GM19023 (cell line): ENCODE results near the gene ANKRD11.
"Not testable (repeated sequence)": the region's sequence is repeated elsewhere in the genome, so short reads cannot be mapped to it uniquely, and the experiment has no call there.

ENCODE experiments used
- ATAC-seq: cut with Tn5 transposase; IDR thresholded peaks from one replicate; pipeline ENCODE4 v1.9.1; 2021; ENCODE audit warnings: mild to moderate bottlenecking, moderate library complexity; ENCODE audit not compliant: unreplicated experiment

The ANKRD11 gene

DNA sequence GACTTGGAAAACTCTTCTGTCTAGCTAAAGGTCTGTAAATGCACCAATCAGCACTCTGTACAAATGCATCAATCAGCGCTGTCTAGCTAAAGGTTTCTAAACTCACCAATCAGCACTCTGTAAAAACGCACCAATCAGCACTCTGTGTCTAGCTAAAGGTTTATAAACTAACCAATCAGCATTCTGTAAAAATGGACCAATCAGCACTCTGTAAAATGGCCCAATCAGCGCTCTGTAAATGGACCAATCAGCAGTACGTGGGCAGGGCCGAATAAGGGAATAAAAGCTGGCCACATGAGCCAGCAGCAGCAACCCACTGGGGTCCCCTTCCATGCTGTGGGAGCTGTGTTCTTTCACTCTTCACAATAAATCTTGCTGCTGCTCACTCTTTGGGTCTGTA, 55.3 kb downstream of the ANKRD11 start:
- not testable (repeated sequence) for ATAC-seq

DNA sequence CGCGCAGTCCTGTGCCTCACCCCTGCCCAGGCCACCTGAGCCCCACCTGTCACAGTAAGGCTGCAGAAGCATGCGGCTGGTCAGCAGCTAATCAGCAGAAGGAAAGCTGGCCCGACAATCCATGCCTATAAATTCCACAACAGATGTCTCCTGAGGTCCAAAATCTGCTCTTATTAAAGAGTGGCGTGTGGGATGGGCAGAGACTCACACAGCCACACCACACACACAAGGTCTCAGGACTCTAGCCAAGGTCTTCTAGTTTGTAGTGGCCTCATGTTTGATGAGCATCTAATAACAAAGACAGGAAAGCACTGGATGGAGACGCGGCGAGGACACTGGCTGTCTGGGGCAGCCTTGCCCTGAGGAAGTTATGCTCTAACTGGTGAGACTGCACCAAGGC, 55.9 kb downstream of the ANKRD11 start:
- ATAC-seq: no peak

DNA sequence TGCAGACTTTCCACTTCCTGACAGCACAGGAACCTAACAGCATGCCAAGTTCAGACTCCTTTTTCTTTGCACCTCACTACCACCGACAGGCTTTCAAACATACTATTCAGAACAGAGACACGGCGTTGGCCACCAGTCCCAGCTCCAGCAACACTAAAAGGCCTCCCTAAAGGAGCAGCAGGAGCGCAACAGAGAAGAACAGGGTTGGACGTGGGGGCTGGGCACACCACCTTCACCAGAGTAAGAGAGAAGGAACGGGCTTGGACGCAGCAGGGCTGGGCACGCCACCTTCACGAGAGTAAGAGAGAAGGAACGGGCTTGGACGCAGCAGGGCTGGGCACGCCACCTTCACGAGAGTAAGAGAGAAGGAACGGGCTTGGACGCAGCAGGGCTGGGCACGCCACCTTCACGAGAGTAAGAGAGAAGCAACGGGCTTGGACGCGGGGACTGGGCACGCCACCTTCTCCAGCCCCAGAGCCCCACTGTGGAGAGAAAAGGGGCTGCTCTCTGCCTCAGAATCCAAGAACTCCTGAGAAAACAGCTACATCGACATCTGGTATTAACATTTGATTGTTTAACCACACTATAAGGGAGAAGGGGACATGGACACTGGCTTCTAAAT, 56.9 kb downstream of the ANKRD11 start:
- not testable (repeated sequence) for ATAC-seq

DNA sequence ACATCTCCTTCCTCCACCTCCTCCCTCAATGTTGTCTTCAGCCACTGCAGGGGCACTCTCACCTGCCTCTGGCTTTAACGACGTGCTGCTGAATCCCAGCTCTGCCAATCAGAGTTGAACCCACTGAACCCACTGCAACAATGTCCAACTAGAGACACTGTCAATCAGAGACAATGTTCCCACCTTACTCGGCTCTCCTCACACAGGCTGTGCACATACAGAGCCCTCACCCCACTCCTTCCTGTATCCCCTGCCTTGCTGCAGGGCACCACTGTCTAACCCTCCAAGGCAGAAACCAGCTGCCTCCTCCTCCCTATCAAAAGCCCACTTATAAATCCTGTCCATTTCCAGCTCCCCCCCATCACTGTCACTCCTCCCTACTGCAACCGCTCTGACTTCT, 58.7 kb downstream of the ANKRD11 start:
- ATAC-seq: no peak

DNA sequence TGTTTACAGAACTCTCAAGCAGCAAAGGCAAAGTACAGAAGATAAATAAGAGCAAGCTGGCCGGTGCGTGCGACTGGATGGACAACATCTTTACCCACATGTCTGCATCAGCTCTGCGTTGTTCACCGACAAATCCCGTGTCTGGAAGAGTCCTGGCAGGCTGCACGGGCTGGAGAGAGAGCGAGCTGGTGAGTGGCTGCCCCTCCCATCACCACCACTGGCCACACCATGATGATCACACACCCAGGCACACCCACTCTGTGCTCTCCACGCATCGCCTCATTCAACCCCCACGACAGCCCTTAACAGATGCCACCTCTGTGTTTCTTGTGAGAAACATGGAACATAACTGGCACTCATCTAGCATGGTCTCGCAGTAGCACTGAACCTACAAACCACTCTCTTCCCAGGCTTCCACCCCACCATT, 59.2 kb downstream of the ANKRD11 start:
- no peak for ATAC-seq

DNA sequence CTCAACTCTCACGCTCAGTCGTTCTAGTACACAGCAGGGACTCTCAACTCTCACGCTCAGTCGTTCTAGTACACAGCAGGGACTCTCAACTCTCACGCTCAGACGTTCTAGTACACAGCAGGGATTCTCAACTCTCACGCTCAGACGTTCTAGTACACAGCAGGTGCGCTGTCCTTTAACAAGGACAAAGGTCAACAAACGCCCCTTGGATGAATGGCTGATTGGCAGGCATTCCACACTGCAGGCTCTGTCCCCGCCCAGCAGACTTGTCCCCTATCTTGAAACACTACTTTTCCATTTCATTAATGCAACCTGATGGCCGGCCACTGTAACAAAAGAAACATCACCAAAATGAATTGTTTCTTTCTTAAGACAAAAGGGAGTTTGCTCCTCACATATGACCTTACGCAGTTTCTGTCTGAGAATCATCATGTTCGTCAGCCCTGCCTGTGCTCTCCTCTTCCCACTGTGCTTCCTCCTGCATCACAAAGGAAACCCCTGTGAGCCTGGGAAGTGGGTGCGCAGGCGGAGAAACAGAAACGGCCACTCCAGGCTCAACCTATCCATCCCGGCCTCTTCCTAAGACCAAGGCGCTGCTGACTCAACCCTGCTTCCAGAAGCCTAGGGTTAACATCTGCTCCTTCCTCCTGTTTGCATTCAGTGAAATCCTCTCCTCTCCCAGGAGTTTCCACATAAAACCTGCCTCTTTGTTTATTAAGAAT, 59.8 kb downstream of the ANKRD11 start:
- ATAC-seq: no peak

DNA sequence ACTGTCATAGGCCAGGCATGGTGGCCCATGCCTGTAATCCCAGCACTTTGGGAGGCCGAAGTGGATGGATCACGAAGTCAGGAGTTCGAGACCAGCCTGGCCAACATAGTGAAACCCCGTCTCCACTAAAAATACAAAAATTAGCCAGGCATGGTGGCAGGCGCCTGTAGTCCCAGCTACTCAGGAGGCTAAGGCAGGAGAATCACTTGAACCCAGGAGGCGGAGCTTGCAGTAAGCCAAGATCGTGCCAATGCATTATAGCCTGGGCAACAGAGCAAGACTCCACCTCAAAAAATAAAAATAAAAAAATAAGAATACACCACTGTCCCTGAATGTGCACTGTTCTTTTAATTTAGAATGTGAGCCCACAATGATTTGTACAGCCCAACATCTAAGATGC, 61.8 kb downstream of the ANKRD11 start:
- not testable (repeated sequence) for ATAC-seq

DNA sequence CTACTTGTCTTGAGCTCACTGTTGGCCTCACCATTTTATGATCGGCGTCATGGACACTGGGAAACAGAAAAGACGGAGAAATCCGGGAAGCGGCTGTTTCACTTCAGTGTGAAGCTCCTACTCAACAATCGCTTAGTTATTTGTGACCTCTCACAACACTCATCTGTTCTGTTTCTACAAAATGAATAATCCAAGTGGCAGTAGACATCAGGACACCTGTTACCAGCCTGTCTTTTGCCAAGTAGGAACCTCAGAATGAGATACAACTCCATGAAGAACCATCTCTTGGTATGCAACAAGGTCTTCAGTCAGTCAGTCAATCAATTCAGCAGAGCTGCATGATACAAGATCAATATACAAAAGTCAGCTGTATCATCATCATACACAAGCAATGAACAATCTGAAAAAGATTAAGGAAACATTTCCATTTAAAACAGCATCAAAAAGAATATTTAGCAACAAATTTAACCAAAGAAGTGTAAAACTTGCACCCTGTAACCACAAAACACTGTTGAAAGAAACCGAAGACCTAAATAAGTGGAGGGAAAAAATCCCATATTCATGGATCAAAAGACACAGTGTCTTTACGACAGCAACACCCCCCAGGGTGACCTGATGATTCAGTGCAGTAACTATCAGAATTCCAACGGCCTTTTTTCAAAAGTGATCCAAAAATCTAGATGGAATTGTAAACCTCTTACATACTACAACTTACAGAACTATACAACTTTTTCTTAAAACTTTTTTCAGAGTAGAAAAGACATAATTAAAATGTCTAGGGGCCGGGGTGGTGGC, 63.4 kb downstream of the ANKRD11 start:
- ATAC-seq: no peak

DNA sequence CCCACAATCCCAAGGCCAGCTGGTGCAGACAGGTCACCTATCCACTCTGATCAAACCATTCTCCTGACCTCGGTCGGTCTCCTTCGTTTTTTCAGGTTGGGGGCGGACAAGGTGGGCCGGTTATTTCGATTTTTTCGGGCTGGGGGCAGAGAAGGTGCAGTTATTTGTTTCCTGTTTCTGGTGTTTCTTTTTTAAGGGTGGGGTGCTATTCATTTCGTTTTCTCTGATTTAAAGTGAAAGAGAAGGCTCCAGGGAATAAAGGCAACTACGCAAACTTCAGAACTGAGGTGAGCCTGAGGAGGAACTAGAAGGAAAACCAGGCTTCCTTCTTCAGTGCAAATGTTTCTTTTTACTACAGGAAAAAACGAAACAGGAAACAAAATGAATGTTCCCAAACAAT, 64.8 kb downstream of the ANKRD11 start:
- no peak for ATAC-seq

DNA sequence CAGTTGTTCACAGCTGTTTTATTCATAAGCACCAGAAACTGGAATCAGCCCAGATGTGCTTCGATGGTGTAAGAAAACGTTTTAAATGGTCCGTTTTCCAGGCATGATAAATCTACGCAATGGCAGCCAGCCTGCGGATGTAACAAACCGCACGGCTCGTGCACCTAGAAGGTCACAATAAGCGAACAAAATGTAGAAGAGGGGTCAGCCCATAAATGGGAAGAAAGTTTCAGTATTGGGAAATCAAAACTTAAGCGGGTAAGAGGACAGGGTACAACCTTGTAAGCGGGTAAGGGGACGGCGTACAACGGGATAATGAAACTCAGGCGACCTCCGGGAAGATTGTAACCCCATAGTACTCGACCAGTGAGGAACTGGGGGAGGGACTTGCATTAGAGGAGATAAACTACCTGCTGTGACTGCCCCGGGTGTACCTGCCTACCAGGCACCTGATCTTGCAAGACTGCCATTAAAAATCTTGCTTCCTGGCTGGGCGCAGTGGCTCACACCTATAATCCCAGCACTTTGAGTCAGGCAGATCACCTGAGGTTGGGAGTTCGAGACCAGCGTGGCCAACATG, 66.6 kb downstream of the ANKRD11 start:
- no peak for ATAC-seq

DNA sequence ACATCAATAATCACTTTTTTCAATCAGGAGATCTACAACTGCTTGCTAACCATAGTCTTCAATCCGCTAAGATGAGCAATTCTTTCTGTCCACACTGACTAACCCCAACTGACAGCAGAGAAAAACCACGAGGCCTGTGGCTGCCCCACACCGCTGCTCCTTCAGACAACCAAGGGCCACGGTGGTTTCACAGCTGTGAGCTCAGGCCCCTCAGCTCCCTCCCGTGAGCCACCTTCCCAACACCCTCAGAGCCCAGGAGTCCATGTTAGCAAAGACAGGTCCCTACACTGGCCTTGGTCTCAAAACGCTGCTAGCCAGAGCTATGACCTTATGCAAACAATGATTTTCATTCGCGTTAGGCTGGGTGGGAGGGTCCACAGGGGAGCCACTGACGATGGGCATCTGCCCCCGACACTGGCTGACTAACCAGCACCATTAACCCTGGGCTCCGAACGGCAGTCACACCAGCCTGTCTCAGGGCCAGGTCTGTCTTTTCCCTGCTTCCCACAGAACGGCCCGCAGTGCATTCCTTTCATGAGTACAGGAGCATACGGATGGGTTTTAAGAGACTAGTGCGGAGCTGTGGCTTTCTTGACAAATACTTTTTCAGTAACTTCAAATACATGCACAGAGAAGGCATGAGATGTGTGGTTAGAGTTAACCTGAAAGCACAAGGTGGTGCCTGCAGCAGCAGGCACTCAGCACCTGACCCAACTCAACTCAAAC, 67.3 kb downstream of the ANKRD11 start:
- ATAC-seq: peak; percentile 76

DNA sequence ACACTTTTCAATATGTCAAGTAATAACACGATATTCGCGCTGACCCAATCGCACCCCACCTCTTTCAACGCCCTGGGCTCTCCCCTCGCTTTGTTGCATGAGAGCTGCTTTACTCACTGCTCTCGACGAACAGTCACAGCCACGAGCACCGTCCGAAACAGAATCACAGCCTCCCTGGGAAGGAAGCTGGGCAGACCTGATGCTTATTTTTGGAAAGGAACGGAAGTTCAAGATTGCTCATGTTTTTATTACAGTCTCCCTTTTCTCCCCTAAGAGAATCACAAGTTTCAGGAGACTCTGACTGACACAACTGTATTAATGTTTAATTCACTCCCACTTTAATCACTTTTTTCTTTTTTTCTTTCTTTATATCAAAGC, 67.8 kb downstream of the ANKRD11 start:
- ATAC-seq: peak; percentile 56

DNA sequence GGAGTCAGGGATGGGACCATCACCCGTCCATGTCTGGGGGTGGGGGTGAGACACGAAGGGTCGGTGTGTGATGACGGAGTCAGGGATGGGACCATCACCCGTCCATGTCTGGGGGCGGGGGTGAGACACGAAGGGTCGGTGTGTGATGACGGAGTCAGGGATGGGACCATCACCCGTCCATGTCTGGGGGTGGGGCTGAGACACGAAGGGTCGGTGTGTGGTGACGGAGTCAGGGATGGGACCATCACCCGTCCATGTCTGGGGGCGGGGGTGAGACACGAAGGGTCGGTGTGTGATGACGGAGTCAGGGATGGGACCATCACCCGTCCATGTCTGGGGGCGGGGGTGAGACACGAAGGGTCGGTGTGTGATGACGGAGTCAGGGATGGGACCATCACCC, 69.1 kb downstream of the ANKRD11 start:
- not testable (repeated sequence) for ATAC-seq

DNA sequence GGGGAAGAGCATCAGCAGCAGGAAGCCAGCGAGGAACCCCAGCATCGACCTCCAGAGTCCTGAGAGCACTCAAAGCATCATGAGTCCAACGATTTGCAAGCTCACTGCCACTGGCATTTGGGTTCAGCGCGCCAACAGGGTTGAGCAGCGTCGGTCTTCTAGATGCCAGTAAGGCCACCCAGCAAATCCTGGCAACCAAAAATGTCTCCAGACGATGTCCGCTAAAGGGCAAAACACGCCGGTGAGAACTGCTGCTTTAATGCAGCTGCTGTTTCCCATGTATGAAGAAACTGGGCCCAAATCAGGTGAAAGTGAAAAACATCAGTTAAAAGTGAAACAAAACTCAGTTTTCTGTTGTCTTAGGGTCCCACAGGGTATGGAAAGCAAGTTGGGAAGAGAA, 70.2 kb downstream of the ANKRD11 start:
- ATAC-seq: no peak

DNA sequence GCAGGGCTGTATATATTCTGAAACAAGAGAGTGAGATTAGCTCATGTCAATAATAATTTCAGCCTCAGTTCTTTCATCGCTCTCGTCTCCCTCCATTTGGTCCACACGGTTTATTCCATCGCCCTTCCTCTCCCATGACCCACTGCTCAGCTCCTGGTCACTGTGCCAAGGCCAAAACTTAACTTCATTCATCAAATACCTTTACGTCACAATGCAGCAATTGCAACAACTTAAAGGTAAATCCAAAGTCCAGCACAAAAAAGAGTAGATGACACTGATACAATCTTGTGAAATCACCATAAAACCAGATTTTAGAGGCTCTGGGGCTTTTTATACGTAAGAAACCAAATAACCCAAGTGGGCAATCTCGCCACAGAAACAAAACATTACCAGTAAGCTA, 72.0 kb downstream of the ANKRD11 start:
- ATAC-seq: no peak

DNA sequence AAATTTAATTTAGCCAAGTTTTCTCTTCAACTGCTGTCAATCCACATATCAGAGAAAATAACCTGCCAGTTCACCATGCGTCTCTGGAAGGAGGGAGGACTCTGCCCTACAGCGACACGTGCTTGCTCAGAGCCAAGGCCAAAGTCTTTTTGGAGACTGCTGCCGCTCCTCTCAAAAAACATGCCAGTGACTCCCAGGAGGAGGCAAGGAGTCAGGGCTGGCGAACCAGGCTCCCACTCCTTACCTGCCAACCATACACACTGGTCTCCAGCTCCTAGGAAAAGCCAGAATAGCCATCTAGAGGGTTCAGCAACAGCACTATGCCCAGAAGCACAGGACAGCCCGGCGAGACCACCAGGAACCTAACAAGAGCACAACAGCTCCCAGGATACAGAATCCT, 73.0 kb downstream of the ANKRD11 start:
- no peak for ATAC-seq

DNA sequence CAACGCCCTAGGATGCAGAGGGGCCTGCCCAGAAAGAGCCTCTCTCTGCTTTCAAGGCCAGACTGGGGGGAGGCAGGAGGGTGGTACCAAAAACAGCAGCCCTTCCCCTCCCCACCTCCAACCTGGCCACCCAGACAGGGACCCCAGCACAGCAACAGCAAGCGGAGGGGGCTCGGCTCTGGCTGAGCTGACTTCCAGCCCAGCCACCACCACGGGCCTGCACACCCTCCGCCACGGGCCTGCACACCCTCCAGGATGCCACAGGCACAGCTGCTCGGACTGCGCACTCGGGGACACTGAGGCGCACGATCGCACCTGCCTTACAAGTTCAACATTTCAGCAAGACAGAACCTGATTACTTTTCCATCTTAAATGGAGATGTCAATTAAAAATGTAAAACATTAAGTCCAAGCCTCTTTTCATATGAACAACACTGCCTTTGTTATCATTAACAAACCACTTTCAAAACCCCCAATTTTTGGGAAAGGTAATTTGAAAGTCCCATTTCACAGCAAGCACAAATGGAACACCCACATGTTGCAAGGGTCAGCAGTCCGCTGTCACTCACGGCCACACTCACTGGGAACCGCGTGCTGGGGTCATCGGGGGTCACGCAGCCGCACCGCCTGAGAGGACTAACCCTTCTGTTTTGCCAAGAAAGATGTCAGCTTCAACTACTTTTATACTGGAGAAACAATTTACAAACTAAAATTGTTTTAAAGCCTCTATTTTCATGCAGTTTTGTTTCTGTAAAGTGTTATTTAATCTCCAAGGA, 76.4 kb downstream of the ANKRD11 start:
- ATAC-seq: no peak

DNA sequence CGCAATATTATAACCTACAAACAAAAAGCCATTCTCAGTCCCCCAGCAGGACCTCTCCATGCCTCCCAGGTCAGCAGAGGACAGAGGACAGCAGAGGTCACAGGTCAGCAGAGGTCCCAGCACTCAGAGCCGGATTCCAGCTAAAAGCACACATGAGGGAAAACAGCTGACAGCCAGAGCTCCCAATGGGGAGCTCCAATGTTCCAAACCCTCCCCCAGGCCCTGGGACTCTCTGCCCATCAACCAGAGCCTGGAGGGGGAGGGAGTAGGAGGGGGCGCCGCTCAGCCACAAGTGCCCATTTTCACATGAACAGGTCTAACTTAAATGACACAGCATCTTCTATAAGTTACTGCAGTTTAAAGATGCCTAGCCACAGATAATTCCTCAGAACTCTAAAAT, 77.5 kb downstream of the ANKRD11 start:
- no peak for ATAC-seq

DNA sequence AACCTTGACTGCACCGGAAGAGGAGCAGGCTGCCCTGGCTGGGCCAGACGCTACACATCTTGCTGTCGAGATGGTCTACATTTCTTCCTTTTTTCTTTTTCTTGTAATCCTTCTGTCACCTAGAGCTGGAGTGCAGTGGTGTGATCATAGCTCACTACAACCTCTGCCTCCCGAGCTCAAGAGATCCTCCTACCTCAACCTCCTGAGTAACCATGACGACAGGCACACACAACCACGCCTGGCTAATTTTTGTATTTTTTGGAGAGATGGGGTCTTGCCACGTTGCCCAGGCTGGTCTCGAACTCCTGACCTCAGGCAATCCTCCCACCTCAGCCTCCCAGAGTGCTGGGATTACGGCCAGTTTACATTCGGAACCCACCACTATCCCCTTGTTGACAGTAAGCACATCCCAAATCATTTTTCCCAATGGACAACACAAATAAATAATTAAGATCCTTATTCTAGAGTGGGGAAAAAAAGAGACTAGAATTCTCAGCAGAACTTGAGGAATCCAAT, 79.0 kb downstream of the ANKRD11 start:
- no peak for ATAC-seq

DNA sequence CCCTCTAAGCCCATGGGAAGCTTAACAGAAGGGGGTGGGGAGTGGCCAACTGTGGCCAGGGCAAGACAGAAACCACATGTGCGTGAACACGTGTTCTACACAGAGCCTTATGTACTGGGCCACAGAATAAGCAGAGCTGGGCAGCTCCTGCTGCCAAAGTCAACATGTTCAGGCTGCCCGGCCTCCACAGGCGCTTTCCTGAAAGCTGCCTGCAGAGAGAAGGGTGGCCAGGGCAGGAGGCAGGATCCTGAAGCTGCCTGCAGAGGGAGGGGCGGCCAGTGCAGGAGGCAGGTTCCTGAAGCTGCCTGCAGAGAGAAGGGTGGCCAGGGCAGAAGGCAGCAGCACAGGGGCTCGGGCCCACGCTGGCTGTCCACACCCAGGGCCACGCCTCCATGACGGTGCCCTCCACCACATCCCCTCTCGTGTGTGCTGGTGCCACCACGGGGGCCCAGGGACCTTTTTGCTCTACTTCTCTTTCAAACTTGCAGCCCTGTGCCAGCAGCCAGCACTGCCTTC, 79.5 kb downstream of the ANKRD11 start:
- ATAC-seq: no peak
